Endothelial cell of umbilical vein (primary cell): ENCODE measurements around the gene RYR2.

Source experiments
- EZH2 ChIP-seq: IDR thresholded peaks from 2 replicates; pipeline ENCODE4 v1.6.1; 2012; ENCODE audit warnings: borderline replicate concordance, low read depth, mild to moderate bottlenecking, moderate library complexity, low read length, inconsistent platforms; ENCODE audit not compliant: severe bottlenecking
- FOS ChIP-seq: IDR thresholded peaks from 2 replicates; pipeline ENCODE4 v1.6.1; 2011; ENCODE audit warnings: mild to moderate bottlenecking, low read length, moderate library complexity, borderline replicate concordance; ENCODE audit not compliant: insufficient read depth
- TF ChIP-seq, protein P1 (sequence below), 2 donors: IDR thresholded peaks; 1 replicate in 1 of 2; 2 replicates in 1 of 2; pipeline ENCODE4 v1.5.1; 2011; ENCODE audit warnings: low read length in 2 of 2, mild to moderate bottlenecking in 2 of 2, moderate library complexity in 2 of 2, control low read depth in 1 of 2, inconsistent platforms in 1 of 2, low read depth in 1 of 2; ENCODE audit not compliant: insufficient read depth in 1 of 2; ENCODE audit errors: extremely low read depth in 1 of 2

DNA sequence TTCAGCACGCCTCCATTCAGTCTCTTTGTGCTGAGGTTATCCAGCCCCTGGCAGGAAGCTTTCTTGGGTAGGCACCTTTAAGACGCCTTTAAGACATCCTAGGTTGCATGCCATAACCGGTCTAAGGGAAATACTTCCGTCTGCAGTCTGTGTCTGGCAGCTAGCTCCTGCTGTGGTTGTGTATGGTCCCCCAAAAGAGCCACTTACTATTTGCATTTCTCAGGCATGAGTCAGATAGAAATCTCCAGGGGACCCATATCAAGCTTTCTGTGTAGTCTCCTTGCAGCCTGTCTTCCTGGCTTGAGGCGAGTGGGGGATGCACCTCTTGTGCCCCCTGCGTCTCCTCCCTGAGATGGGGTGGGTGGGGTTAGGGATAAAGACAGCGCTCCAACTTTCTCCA, 10.0 kb upstream of the RYR2 start:
- TF ChIP-seq, protein P1, sequence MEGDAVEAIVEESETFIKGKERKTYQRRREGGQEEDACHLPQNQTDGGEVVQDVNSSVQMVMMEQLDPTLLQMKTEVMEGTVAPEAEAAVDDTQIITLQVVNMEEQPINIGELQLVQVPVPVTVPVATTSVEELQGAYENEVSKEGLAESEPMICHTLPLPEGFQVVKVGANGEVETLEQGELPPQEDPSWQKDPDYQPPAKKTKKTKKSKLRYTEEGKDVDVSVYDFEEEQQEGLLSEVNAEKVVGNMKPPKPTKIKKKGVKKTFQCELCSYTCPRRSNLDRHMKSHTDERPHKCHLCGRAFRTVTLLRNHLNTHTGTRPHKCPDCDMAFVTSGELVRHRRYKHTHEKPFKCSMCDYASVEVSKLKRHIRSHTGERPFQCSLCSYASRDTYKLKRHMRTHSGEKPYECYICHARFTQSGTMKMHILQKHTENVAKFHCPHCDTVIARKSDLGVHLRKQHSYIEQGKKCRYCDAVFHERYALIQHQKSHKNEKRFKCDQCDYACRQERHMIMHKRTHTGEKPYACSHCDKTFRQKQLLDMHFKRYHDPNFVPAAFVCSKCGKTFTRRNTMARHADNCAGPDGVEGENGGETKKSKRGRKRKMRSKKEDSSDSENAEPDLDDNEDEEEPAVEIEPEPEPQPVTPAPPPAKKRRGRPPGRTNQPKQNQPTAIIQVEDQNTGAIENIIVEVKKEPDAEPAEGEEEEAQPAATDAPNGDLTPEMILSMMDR (IDR thresholded peaks at IDR 0.05; ENCODE audit: extremely low read depth in 1 of 2, insufficient read depth in 1 of 2, low read depth in 1 of 2, low read length in 2 of 2), result no peak
- TF ChIP-seq EZH2, result no peak
- TF ChIP-seq FOS, result no peak
